CD14-positive monocyte (primary cell): ENCODE results near the gene FGA. TPM values are rescaled to one million over a fixed set of nuclear protein-coding genes. Genes with fewer than 3 reads are reported as not detected.

ENCODE experiments used
- DNase-seq, 3 donors: peaks; one replicate each; pipeline ENCODE4 v3.0.0-alpha.2; 2011 to 2022
- H2AFZ ChIP-seq: 2 replicates; pipeline ENCODE4 v1.6.0; 2012; ENCODE audit warnings: mild to moderate bottlenecking, low read depth, low read length, inconsistent platforms; ENCODE audit not compliant: insufficient read depth, poor library complexity, severe bottlenecking
- H3K27ac ChIP-seq, 2 donors: 1 replicate in 1 of 2; 2 replicates in 1 of 2; pipeline ENCODE4 v1.5.1; 2012 to 2013; ENCODE audit warnings: low read length in 2 of 2, control low read depth in 1 of 2, inconsistent platforms in 1 of 2, low read depth in 1 of 2, mild to moderate bottlenecking in 1 of 2
- H3K27me3 ChIP-seq, 2 donors: one replicate each; pipeline versions ENCODE4 v1.6.0 to v1.6.1; 2011 to 2013; ENCODE audit warnings: low read length in 2 of 2; ENCODE audit not compliant: control insufficient read depth in 2 of 2, insufficient read depth in 2 of 2
- H3K36me3 ChIP-seq, 2 donors: replicated peaks in 1 of 2; 1 replicate in 1 of 2; 2 replicates in 1 of 2; pipeline versions ENCODE4 v1.5.1 to v1.6.1; 2012 to 2013; ENCODE audit warnings: low read length in 2 of 2, control low read depth in 1 of 2, inconsistent platforms in 1 of 2, mild to moderate bottlenecking in 1 of 2; ENCODE audit not compliant: insufficient read depth in 2 of 2, control insufficient read depth in 1 of 2
- H3K4me1 ChIP-seq, 2 donors: 1 replicate in 1 of 2; 2 replicates in 1 of 2; pipeline versions ENCODE4 v1.5.1 to v1.6.1; 2012 to 2013; ENCODE audit warnings: low read length in 2 of 2, control low read depth in 1 of 2, inconsistent platforms in 1 of 2, mild to moderate bottlenecking in 1 of 2, moderate library complexity in 1 of 2; ENCODE audit not compliant: insufficient read depth in 2 of 2, control insufficient read depth in 1 of 2
- H3K4me2 ChIP-seq: replicated peaks from 2 replicates; pipeline ENCODE3; 2012; ENCODE audit warnings: low read length, moderate library complexity, mild to moderate bottlenecking; ENCODE audit not compliant: poor library complexity, severe bottlenecking; ENCODE audit errors: extremely low read depth
- H3K4me3 ChIP-seq, 3 experiments: fragments of 200-600 bp in 1 of 3; sonication (generic) in 1 of 3; replicated peaks in 1 of 3; 1 replicate in 2 of 3; 2 replicates in 1 of 3; pipeline ENCODE4 v1.5.1; 2011 to 2013; ENCODE audit warnings: low read length in 3 of 3, mild to moderate bottlenecking in 3 of 3, control low read depth in 2 of 3, low read depth in 2 of 3, inconsistent platforms in 1 of 3, moderate library complexity in 1 of 3
- H3K79me2 ChIP-seq: 2 replicates; pipeline ENCODE4 v1.6.0; 2012; ENCODE audit warnings: mild to moderate bottlenecking, control low read depth, inconsistent platforms, low read length, moderate library complexity; ENCODE audit not compliant: insufficient read depth
- H3K9ac ChIP-seq: 2 replicates; pipeline ENCODE4 v1.6.0; 2017; ENCODE audit warnings: low read length, mild to moderate bottlenecking; ENCODE audit not compliant: insufficient read depth, poor library complexity, severe bottlenecking
- H3K9me3 ChIP-seq, 2 donors: replicated peaks in 1 of 2; 1 replicate in 1 of 2; 2 replicates in 1 of 2; pipeline versions ENCODE4 v1.5.1 to v1.6.1; 2012 to 2013; ENCODE audit warnings: low read length in 2 of 2, control low read depth in 1 of 2; ENCODE audit not compliant: control insufficient read depth in 1 of 2, insufficient read depth in 1 of 2
- H4K20me1 ChIP-seq: 2 replicates; pipeline ENCODE4 v1.6.0; 2012; ENCODE audit warnings: mild to moderate bottlenecking, low read length, control low read depth, moderate library complexity; ENCODE audit not compliant: insufficient read depth
- H3K27ac Mint-ChIP-seq, 7 donors: one replicate each; pipeline ENCODE4 v1.8.0; 2020; ENCODE audit warnings: mild to moderate bottlenecking in 7 of 7, mixed read lengths in 7 of 7, moderate library complexity in 6 of 7, inconsistent platforms in 2 of 7
- H3K27me3 Mint-ChIP-seq, 3 donors: one replicate each; pipeline ENCODE4 v1.8.0; 2021 to 2022; ENCODE audit warnings: low read depth in 3 of 3, mild to moderate bottlenecking in 3 of 3, mixed read lengths in 3 of 3, moderate library complexity in 3 of 3, inconsistent platforms in 1 of 3
- H3K36me3 Mint-ChIP-seq, 2 donors: one replicate each; pipeline ENCODE4 v1.8.0; 2020; ENCODE audit warnings: mixed read lengths in 2 of 2, inconsistent platforms in 1 of 2, mild to moderate bottlenecking in 1 of 2
- H3K4me1 Mint-ChIP-seq: one replicate; pipeline ENCODE4 v1.8.0; 2020; ENCODE audit warnings: mild to moderate bottlenecking, mixed read lengths
- H3K4me3 Mint-ChIP-seq, 2 donors: one replicate each; pipeline ENCODE4 v1.8.0; 2020; ENCODE audit warnings: mild to moderate bottlenecking in 2 of 2, mixed read lengths in 2 of 2, moderate library complexity in 1 of 2
- H3K9me3 Mint-ChIP-seq, 7 donors: one replicate each; pipeline ENCODE4 v1.8.0; 2020 to 2022; ENCODE audit warnings: mixed read lengths in 7 of 7, mild to moderate bottlenecking in 6 of 7, moderate library complexity in 6 of 7, inconsistent platforms in 2 of 7
- CTCF ChIP-seq: fragments of 200-600 bp; IDR thresholded peaks from one replicate; pipeline ENCODE4 v1.8.0; 2022; ENCODE audit warnings: antibody characterized with exemption, mild to moderate bottlenecking
- WGBS: methylation state at CpG from one replicate; pipeline ENCODE4 v1.1.5; 2013; ENCODE audit warnings: missing lambda C conversion rate; ENCODE audit not compliant: insufficient coverage; 5-methylcytosine and 5-hydroxymethylcytosine counted together
- intact Hi-C, 2 donors: fragments of 100-400 bp; cut with micrococcal nuclease; formaldehyde crosslinking; loops; one replicate each; pipeline versions ENCODE4 v1.15.0 to v1.15.1; 2023
- polyA plus RNA-seq, 3 donors: library from polyadenylated mRNA; depleted of rRNA in 1 of 3; unstranded in 2 of 3; stranded (reverse) in 1 of 3; fragments of 300-500 nt in 2 of 3; fragments of >200 nt in 1 of 3; fragmentation: Illumina TruSeq in 2 of 3; gene quantifications; 1 replicate in 2 of 3; 2 replicates in 1 of 3; pipeline ENCODE4 v1.2.3, GENCODE V29; 2012 to 2021

The FGA gene
- polyA plus RNA-seq, 3 donors: not detected

GRCh38 chr4:154604696-154605200 is 14.2 kb upstream of the FGA start:
- H3K27me3 ChIP-seq: no peaks in the 10 kb centered on the region
- Mint-ChIP-seq H3K4me1 (no peaks in the 10 kb centered on the region), H3K4me3 (no peak overlapping the region), H3K27me3 (peaks cover 0 to 4% (median 2%) of the 10 kb centered on the region in 3 donors), H3K9me3 (peaks cover 0 to 2% (median 0%) of the 10 kb centered on the region in 7 donors), H3K27ac (no peak overlapping the region), H3K36me3 (no peaks in the 10 kb centered on the region)
- TF ChIP-seq CTCF: no peak
- no peaks in the 10 kb centered on the region for H3K79me2 ChIP-seq
- no peak overlapping the region for H2AFZ ChIP-seq
- H3K36me3 ChIP-seq: no peaks in the 10 kb centered on the region
- H4K20me1 ChIP-seq: no peaks in the 10 kb centered on the region
- no peak overlapping the region for H3K4me3 ChIP-seq
- no peak overlapping the region for H3K4me2 ChIP-seq
- intact Hi-C loops: no loop called here
- DNase-seq: no peak
- no peaks in the 10 kb centered on the region for H3K4me1 ChIP-seq
- H3K9me3 ChIP-seq: no peaks in the 10 kb centered on the region
- no CpG with 5 or more reads among the region's 4 CpGs for WGBS
- H3K9ac ChIP-seq: no peak overlapping the region
- H3K27ac ChIP-seq: no peak overlapping the region

GRCh38 chr4:154603033-154603943 is 12.7 kb upstream of the FGA start:
- H3K9me3 Mint-ChIP-seq: peaks cover 0 to 2% (median 0%) of the 10 kb centered on the region in 7 donors
- peaks cover 0 to 4% (median 3%) of the 10 kb centered on the region in 3 donors for H3K27me3 Mint-ChIP-seq
- 100% methylated on average over 2 of the region's 6 CpGs for WGBS
- no peaks in the 10 kb centered on the region for H3K9me3 ChIP-seq
- no peak for DNase-seq
- no peaks in the 10 kb centered on the region for H3K4me1 Mint-ChIP-seq
- H3K27me3 ChIP-seq: no peaks in the 10 kb centered on the region
- no peak overlapping the region for H3K9ac ChIP-seq
- TF ChIP-seq CTCF: no peak
- no peaks in the 10 kb centered on the region for H3K4me1 ChIP-seq
- no peaks in the 10 kb centered on the region for H3K36me3 Mint-ChIP-seq
- intact Hi-C loops: no loop called here
- no peak overlapping the region for H3K4me2 ChIP-seq
- H4K20me1 ChIP-seq: no peaks in the 10 kb centered on the region
- no peak overlapping the region for H3K27ac Mint-ChIP-seq
- H3K27ac ChIP-seq: no peak overlapping the region
- no peaks in the 10 kb centered on the region for H3K36me3 ChIP-seq
- H3K4me3 Mint-ChIP-seq: no peak overlapping the region
- no peak overlapping the region for H3K4me3 ChIP-seq
- no peak overlapping the region for H2AFZ ChIP-seq
- H3K79me2 ChIP-seq: no peaks in the 10 kb centered on the region
